Retinal pigment epithelial cell (primary cell): ENCODE results near the gene ANAPC7.

Source experiments
- DNase-seq: peaks from one replicate; pipeline ENCODE4 v3.0.0-alpha.2; 2010; ENCODE audit warnings: low read depth
- H3K4me3 ChIP-seq: 2 replicates; pipeline ENCODE4 v1.5.1; 2011; ENCODE audit warnings: mild to moderate bottlenecking, low read length, control low read depth, moderate library complexity
- TF ChIP-seq, protein P1 (sequence below): conservative IDR thresholded peaks from 2 replicates; pipeline ENCODE4 v1.5.1; 2011; ENCODE audit warnings: low read depth, low read length, control low read depth, inconsistent platforms

Gene ANAPC7

DNA sequence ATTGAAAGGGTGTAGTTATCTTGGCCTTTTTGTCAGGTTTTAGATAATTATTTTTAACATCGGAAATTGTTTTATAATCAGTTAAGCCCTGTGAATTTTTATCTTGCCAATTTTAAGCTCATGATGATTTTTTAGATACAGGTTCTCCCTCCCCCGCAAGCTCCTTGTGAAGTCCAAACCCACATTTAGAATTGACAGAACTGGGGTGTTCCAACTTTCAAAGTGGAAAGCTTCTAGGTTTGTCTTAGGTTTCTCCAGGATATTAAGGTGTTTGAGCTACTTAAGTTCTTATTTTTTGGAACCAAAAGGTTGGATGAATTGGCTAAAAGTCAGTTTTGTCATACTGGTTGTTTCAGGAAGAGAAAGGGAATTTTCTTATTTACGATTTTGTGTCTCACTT is 73.4 kb downstream of the ANAPC7 start:
- TF ChIP-seq, protein P1, sequence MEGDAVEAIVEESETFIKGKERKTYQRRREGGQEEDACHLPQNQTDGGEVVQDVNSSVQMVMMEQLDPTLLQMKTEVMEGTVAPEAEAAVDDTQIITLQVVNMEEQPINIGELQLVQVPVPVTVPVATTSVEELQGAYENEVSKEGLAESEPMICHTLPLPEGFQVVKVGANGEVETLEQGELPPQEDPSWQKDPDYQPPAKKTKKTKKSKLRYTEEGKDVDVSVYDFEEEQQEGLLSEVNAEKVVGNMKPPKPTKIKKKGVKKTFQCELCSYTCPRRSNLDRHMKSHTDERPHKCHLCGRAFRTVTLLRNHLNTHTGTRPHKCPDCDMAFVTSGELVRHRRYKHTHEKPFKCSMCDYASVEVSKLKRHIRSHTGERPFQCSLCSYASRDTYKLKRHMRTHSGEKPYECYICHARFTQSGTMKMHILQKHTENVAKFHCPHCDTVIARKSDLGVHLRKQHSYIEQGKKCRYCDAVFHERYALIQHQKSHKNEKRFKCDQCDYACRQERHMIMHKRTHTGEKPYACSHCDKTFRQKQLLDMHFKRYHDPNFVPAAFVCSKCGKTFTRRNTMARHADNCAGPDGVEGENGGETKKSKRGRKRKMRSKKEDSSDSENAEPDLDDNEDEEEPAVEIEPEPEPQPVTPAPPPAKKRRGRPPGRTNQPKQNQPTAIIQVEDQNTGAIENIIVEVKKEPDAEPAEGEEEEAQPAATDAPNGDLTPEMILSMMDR, result no peak
- H3K4me3 ChIP-seq, result no peak overlapping the region
- DNase-seq, result no peak

DNA sequence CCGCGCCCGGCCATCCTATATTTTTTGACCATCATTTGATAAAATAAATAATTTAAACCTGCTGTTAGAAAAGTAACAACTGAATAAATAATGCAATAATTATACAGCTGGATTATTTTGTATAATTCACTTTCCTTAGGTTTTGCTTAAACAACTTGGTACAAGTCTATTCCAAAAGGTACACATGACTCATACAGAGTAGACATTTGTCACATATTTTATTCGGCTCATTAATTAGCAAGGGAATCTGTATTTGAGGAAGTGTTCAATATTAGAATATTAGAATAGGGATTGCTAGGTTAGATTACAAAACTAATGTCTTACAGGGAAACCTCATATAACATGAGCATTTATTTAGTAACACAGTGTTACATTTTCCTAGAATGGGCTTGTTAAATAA is 73.8 kb downstream of the ANAPC7 start:
- DNase-seq, result no peak
- TF ChIP-seq, protein P1, result no peak
- no peak overlapping the region for H3K4me3 ChIP-seq
